NB4 (cell line): ENCODE measurements around the gene LRRC70.

Experiments
- DNase-seq: peaks from one replicate; pipeline ENCODE4 v3.0.0; 2010; ENCODE audit warnings: low read depth
- H3K4me3 ChIP-seq: one replicate; pipeline ENCODE4 v1.5.1; 2011; ENCODE audit warnings: mild to moderate bottlenecking, low read depth, low read length, moderate library complexity
- MYC ChIP-seq: IDR thresholded peaks from 2 replicates; pipeline ENCODE4 v1.6.1; 2011; ENCODE audit warnings: low read depth, low read length
- POLR2A ChIP-seq: IDR thresholded peaks from 2 replicates; pipeline ENCODE4 v1.6.1; 2011; ENCODE audit warnings: mild to moderate bottlenecking; ENCODE audit not compliant: insufficient read length; ENCODE audit errors: extremely low read depth
- TF ChIP-seq, protein P1 (sequence below): IDR thresholded peaks from one replicate; pipeline ENCODE4 v1.5.1; 2012; ENCODE audit warnings: low read depth, low read length
- TF ChIP-seq, protein P2 (sequence below): IDR thresholded peaks from 2 replicates; pipeline ENCODE4 v1.6.1; 2011; ENCODE audit warnings: low read depth, low read length

LRRC70 gene

DNA sequence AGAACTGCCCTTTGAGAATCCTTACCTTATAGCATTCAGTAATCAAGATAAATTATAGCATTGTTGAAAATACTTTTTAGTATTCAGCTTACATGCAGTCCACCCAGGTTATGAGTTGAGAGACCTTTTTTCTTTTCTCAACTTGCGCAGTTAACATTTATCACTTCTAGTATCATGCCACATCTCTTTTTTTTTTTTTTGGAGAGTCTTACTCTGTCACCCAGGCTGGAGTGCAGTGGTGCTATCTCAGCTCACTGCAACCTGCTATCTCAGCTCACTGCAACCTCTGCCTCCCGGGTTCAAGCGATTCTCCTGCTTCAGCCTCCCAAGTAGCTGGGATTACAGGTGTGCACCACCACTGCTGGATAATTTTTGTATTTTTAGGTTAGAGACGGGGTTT is 29.0 kb downstream of the LRRC70 start:
- TF ChIP-seq, protein P1, sequence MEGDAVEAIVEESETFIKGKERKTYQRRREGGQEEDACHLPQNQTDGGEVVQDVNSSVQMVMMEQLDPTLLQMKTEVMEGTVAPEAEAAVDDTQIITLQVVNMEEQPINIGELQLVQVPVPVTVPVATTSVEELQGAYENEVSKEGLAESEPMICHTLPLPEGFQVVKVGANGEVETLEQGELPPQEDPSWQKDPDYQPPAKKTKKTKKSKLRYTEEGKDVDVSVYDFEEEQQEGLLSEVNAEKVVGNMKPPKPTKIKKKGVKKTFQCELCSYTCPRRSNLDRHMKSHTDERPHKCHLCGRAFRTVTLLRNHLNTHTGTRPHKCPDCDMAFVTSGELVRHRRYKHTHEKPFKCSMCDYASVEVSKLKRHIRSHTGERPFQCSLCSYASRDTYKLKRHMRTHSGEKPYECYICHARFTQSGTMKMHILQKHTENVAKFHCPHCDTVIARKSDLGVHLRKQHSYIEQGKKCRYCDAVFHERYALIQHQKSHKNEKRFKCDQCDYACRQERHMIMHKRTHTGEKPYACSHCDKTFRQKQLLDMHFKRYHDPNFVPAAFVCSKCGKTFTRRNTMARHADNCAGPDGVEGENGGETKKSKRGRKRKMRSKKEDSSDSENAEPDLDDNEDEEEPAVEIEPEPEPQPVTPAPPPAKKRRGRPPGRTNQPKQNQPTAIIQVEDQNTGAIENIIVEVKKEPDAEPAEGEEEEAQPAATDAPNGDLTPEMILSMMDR, result no peak
- TF ChIP-seq, protein P2, sequence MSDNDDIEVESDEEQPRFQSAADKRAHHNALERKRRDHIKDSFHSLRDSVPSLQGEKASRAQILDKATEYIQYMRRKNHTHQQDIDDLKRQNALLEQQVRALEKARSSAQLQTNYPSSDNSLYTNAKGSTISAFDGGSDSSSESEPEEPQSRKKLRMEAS, result no peak
- TF ChIP-seq MYC (no peak), POLR2A (no peak)
- no peak overlapping the region for H3K4me3 ChIP-seq
- DNase-seq, result no peak

DNA sequence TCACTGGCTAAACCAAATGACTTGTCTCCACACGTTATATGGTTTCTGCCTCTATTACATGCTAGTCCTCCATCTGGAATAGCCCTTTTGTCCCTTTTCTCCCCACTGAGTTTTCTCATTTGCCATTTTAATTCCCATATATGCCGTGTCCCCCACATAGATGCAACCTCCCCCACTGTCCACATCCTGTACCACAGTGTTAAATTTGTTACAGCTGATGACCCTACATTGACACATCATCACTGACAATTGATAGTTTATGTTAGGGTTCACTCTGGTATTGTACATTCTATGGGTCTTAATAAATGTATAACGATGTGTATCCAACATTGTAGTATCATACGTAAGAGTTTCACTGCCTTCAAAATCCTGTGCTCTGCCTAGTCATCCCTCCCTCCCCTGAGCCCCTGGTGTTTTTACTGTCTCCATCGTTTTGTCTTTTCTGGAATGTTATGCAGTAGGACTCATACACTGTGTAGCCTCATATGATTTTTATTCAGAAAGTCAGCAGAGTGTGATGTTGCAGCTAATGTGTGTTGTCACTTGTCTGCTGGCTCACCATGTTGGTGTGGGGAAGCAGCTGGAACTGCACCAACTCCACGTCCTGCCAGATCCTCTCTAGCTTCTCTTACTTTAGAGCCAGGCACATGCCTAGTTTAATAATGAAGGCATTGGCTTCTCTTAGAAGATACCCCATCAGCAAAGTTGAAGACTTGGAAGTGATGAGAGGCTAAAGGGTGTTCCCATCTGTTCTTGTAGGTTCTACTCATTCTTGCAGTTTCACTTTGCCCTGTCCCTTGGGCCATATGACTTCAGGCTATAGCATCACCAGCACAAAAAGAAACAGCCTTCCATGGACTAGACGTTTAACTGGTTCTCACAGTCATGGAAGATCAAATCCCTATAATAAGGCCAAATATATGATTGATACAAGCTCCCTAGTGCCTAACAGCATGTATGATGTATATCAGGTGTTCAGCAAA is 30.2 kb downstream of the LRRC70 start:
- no peak for DNase-seq
- H3K4me3 ChIP-seq, result no peak overlapping the region
- no peak for TF ChIP-seq POLR2A
- TF ChIP-seq, protein P2, result no peak
- TF ChIP-seq MYC, result no peak
- TF ChIP-seq, protein P1, result no peak

DNA sequence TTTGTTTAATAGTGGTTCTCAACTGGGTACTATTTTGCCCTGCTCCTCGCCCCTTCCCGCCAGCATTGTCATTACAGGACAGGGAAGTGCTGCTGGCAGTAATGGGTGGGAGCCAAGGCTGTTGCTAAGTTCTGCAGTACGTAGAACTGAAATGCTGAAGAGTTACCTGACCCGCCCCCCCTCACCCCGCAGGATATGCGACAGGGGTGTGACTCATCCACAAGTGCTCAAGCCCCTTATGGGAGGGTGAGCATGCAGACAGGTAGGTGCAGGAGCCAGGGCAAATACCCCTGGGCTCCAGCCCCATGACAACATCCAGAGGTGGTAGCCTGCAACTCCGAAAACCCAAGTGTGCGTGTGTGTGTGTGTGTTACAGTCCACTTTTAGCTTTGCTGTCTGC is 35.7 kb downstream of the LRRC70 start:
- H3K4me3 ChIP-seq, result no peak overlapping the region
- no peak for DNase-seq
- TF ChIP-seq, protein P2, result no peak
- TF ChIP-seq POLR2A (no peak), MYC (no peak)
- TF ChIP-seq, protein P1, result no peak

DNA sequence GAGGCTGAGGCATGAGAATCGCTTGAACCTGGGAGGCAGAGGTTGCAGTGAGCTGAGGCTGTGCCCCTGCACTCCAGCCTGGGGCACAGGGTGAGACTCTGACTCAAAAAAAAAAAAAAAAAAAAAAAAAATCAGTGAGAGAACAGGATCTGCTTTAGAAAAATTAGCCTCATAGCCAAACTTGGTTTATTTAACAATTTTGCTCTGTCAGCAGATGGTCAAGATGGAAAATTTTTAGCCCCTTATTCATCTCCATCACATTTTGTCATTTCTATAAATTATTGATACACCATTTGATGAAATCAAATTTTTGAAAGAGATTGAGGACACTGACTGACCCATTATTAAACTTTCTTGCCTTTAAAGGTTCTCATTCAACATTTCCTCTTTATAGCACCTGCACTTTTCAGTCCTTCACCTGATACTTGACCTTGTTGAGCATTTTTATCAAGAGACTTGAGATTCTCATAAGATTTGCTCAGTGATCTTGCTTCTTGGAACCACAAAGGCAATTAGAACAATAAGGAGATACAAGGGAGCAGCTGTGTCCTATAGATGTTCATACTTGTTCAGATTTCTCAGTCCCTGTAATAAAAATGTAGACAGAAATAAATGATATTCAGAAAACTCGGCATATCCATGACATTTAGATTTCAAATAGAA is 38.1 kb downstream of the LRRC70 start:
- no peak for DNase-seq
- no peak overlapping the region for H3K4me3 ChIP-seq
- TF ChIP-seq, protein P1, result no peak
- no peak for TF ChIP-seq POLR2A
- TF ChIP-seq MYC, result no peak
- TF ChIP-seq, protein P2, result no peak

DNA sequence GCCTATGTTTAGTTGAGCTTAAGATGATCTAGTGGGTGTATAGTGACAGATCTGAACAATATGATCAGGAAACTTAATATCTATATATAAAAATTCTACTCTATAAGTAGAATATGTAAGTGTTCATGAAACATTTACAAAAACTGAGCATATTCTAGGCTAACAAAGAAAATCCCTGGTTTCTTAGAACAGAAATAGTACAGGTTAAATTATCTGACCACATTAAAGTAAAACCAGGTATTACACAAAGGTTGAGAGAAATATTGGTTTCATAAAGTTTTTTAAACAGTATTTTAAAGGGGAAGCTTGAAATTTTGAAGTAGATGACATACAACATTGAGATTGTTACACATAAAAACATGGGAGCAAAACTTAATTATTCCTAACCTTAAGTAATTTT is 39.3 kb downstream of the LRRC70 start:
- TF ChIP-seq MYC, result no peak
- TF ChIP-seq, protein P1, result no peak
- TF ChIP-seq, protein P2, result no peak
- no peak for TF ChIP-seq POLR2A
- no peak overlapping the region for H3K4me3 ChIP-seq
- DNase-seq, result no peak
